OCI-LY3 (cell line): ENCODE measurements around the gene MCF2.

ENCODE experiments used
- EZH2phosphoT487 ChIP-seq: fragments of 200-600 bp; shearing (Covaris generic); IDR thresholded peaks from 2 replicates; pipeline ENCODE4 v1.6.1; 2018; ENCODE audit warnings: antibody characterized with exemption, mixed run types, low read depth
- TF ChIP-seq, protein P1 (sequence below): fragments of 200-600, 300-600 bp; sonication (generic); IDR thresholded peaks from 2 replicates; pipeline ENCODE4 v1.5.1; 2014; ENCODE audit warnings: antibody characterized with exemption, low read length, low read depth

DNA sequence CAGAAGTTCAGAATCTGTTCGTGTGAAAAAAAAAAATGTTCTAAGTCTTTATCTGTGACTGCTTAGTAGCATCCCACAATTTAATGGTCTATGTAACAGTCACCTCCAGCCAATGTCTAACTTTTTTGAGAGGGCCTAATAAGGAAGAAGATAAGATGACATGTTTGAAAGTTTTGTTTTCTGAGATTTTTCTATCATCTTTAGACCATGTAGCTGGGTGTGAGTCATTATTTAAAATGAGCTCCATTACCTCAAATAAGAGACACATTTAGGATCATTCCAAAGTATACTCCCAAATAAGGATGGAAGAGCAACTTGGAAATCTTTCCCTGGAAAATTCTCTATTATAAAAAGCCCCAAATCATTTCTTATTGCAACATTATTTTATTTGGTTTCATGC, 28.2 kb upstream of the MCF2 start:
- TF ChIP-seq, protein P1, sequence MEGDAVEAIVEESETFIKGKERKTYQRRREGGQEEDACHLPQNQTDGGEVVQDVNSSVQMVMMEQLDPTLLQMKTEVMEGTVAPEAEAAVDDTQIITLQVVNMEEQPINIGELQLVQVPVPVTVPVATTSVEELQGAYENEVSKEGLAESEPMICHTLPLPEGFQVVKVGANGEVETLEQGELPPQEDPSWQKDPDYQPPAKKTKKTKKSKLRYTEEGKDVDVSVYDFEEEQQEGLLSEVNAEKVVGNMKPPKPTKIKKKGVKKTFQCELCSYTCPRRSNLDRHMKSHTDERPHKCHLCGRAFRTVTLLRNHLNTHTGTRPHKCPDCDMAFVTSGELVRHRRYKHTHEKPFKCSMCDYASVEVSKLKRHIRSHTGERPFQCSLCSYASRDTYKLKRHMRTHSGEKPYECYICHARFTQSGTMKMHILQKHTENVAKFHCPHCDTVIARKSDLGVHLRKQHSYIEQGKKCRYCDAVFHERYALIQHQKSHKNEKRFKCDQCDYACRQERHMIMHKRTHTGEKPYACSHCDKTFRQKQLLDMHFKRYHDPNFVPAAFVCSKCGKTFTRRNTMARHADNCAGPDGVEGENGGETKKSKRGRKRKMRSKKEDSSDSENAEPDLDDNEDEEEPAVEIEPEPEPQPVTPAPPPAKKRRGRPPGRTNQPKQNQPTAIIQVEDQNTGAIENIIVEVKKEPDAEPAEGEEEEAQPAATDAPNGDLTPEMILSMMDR = no peak
- TF ChIP-seq EZH2phosphoT487 = no peak
